GM12801 (cell line): Measurements from ENCODE around the gene ZC3HAV1L.

Experiments used
- CTCF ChIP-seq: IDR thresholded peaks from one replicate; pipeline ENCODE4 v1.5.1; 2011; ENCODE audit warnings: control low read depth; ENCODE audit not compliant: insufficient read length; ENCODE audit errors: extremely low read depth

The ZC3HAV1L gene

GRCh38 chr7:139026551-139026950 is 9.3 kb downstream of the ZC3HAV1L start:
- no peak for TF ChIP-seq CTCF

GRCh38 chr7:139023076-139023475 is 12.8 kb downstream of the ZC3HAV1L start:
- no peak for TF ChIP-seq CTCF

GRCh38 chr7:139022286-139022685 is 13.6 kb downstream of the ZC3HAV1L start:
- TF ChIP-seq CTCF = no peak

- no peak for TF ChIP-seq CTCF
These were observed 16.9 kb downstream of the ZC3HAV1L start for GRCh38 chr7:139018910-139019309.

GRCh38 chr7:139016931-139017511 is 18.8 kb downstream of the ZC3HAV1L start:
- TF ChIP-seq CTCF = no peak

GRCh38 chr7:139011373-139011772 is 24.5 kb downstream of the ZC3HAV1L start:
- no peak for TF ChIP-seq CTCF

- TF ChIP-seq CTCF = no peak
These were observed 31.3 kb downstream of the ZC3HAV1L start for GRCh38 chr7:139004321-139005090.
